BJ (cell line): Measurements from ENCODE around the gene FNDC3B. TPM values are rescaled to one million over a fixed set of nuclear protein-coding genes. Genes with fewer than 3 reads are reported as not detected.

Source experiments
- CTCF ChIA-PET: fragments of 350-600 bp; formaldehyde crosslinking; extraction: SDS; loops from one replicate; lab custom pipeline; 2021; ENCODE audit warnings: antibody characterized with exemption, inconsistent platforms; lab: Yijun Ruan, JAX
- POLR2A ChIA-PET: fragments of 300-600 bp; sonication (Branson Sonifier 250); formaldehyde crosslinking; extraction: SDS; loops from one replicate; lab custom pipeline; 2021; ENCODE audit warnings: antibody characterized with exemption; lab: Charles Lee
- DNase-seq: peaks from one replicate; pipeline ENCODE4 v3.0.0-alpha.2; 2011; ENCODE audit warnings: low read depth
- H3K27me3 ChIP-seq: 2 replicates; pipeline ENCODE4 v1.6.0; 2011; ENCODE audit warnings: low read length; ENCODE audit not compliant: control insufficient read depth, insufficient read depth
- H3K36me3 ChIP-seq: 2 replicates; pipeline ENCODE4 v1.5.1; 2011; ENCODE audit warnings: low read length; ENCODE audit not compliant: control insufficient read depth, insufficient read depth
- H3K4me3 ChIP-seq: 2 replicates; pipeline ENCODE4 v1.5.1; 2011; ENCODE audit warnings: low read depth, mild to moderate bottlenecking, control low read depth, low read length
- CTCF ChIP-seq: IDR thresholded peaks from 2 replicates; pipeline ENCODE4 v1.5.1; 2011; ENCODE audit warnings: low read depth, mild to moderate bottlenecking, control low read depth, inconsistent platforms, low read length, moderate library complexity; ENCODE audit not compliant: insufficient read depth
- polyA plus RNA-seq: library from polyadenylated mRNA; depleted of rRNA; stranded (reverse); fragments of >200 nt; gene quantifications from 2 replicates; pipeline ENCODE4 v1.2.3, GENCODE V29; 2011

Gene FNDC3B
- polyA plus RNA-seq, 1 experiment, result 28.6 TPM

GRCh38 chr3:172086071-172086470 is 46.7 kb downstream of the FNDC3B start:
- no peak for DNase-seq
- no peak overlapping the region for H3K4me3 ChIP-seq
- no peaks in the 10 kb centered on the region; the same call in 1 of the 2 replicates for H3K36me3 ChIP-seq
- CTCF ChIA-PET, result no interaction called here
- TF ChIP-seq CTCF, result no peak
- POLR2A ChIA-PET, result interaction anchor here (1.1 kb wide), 1 partner anchor 44 kb away, joined by 4 read pairs; no protein-coding TSS in a partner anchor
- no peaks in the 10 kb centered on the region for H3K27me3 ChIP-seq

DNA sequence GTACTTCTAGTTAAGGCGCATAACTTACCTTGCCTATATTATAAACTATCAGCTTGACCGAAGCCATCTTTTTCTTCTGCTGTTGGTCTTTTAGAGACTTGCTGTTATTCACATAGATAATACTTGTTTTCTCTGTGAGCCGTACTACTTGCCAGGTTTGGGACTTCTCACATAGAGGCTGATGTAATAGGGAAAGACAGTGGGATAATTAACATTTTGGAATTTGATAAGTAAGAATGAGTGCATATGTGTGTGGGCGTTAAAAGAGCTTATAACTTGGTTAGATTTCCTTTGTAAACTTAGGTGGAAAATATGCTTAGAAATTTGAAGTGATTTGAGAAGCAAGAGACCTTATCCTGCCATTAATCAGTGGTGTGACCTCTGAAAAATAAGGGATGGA is 47.8 kb downstream of the FNDC3B start:
- Histone ChIP-seq H3K27me3 (no peaks in the 10 kb centered on the region), H3K36me3 (no peaks in the 10 kb centered on the region; the same call in 1 of the 2 replicates), H3K4me3 (no peak overlapping the region)
- DNase-seq, result no peak
- ChIA-PET CTCF (no interaction called here), POLR2A (no interaction called here)
- TF ChIP-seq CTCF, result no peak

DNA sequence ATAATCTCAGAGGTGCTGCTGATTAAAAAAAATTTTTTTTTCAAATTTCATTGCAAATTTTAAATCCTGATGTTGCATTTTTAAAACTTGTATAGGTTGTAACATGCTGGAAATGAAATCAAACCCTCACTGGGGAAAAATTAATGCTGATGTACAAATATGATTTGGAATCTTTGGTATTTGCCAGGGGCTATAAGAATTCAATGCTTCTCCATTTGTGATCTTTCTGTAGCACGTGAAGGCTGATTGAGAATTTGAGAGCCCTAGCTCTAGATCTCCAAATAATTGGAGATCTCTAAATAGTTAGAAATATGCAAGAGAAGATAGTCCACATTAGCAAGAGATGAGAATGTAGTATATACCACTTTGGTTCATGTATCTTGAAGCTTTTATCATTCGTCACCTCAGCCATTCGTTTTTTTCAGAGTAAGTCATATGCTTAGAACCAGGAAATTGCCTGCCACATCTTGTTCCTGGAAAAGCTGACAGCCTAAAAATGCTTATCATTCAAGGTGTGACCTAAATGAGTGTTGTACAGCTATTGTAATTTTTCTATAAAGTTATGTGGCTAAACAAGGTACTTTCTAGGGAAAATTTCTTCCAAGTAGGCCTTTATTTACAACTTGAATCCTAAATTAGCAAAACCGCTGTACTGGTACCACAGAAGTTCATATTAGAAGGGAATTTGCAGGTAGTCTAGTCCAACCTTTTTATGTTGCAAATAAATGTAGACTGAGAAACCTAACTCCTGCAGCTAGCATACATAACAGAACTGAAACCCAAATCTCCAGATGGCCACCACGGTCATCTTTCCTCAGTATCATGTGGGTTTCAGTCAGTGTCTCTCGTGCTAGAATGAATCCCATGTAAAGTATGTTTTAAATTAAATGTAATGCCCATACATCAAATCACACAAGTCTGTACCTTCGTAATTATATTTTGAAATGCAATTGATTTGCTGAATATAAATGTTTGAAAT is 48.5 kb downstream of the FNDC3B start:
- Histone ChIP-seq H3K27me3 (no peaks in the 10 kb centered on the region), H3K4me3 (no peak overlapping the region), H3K36me3 (no peaks in the 10 kb centered on the region; the same call in 1 of the 2 replicates)
- CTCF ChIA-PET, result no interaction called here
- no peak for DNase-seq
- POLR2A ChIA-PET, result no interaction called here
- no peak for TF ChIP-seq CTCF

GRCh38 chr3:172089250-172089649 is 49.9 kb downstream of the FNDC3B start:
- TF ChIP-seq CTCF, result no peak
- Histone ChIP-seq H3K4me3 (no peak overlapping the region), H3K36me3 (no peaks in the 10 kb centered on the region), H3K27me3 (no peaks in the 10 kb centered on the region)
- CTCF ChIA-PET, result no interaction called here
- no peak for DNase-seq
- POLR2A ChIA-PET, result no interaction called here

DNA sequence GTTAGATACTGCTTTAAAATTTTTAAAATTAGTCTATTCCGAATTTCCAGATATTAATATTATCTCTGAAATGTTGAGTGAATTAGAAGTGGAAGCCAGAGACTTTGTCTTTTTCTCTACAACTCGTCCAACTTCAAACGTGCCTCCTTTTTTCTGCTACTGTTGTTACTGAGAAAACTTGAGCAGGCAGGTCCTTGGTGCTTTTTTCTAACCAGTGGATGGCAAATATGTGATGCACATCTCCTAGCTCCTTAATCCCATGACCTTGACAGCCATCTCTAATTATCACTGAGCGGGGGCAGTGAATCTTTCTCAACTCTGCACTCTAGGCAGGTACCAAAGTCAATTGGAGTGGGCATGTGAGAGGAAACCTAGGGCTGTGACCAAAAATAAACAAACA is 50.7 kb downstream of the FNDC3B start:
- no peak for DNase-seq
- POLR2A ChIA-PET, result no interaction called here
- CTCF ChIA-PET, result no interaction called here
- no peak for TF ChIP-seq CTCF
- no peaks in the 10 kb centered on the region; the same call in 1 of the 2 replicates for H3K36me3 ChIP-seq
- no peaks in the 10 kb centered on the region for H3K27me3 ChIP-seq
- H3K4me3 ChIP-seq, result no peak overlapping the region
